Erythroblast (primary cell): ENCODE results near the gene AIG1.

Source experiments
- GATA1 ChIP-seq: IDR thresholded peaks from 2 replicates; pipeline ENCODE4 v1.6.1; 2011; ENCODE audit warnings: low read depth, mild to moderate bottlenecking, control low read depth, low read length, moderate library complexity
- POLR2A ChIP-seq: IDR thresholded peaks from 2 replicates; pipeline ENCODE4 v1.6.1; 2011; ENCODE audit warnings: mild to moderate bottlenecking, low read length

GRCh38 chr6:143064951-143065683 lies 4.4 kb downstream of the AIG1 start:
- TF ChIP-seq POLR2A (no peak), GATA1 (no peak)
